ENCODE results near the gene SLC2A2.

GRCh38 chr3:170949211-170949610, 77.3 kb downstream of the SLC2A2 start:
- no peak for TF ChIP-seq CTCF (optimal IDR thresholded peaks at IDR 0.05 in 1 of 3, IDR thresholded peaks at IDR 0.05 in 1 of 3, conservative IDR thresholded peaks at IDR 0.05 in 1 of 3; ENCODE audit: extremely low read depth in 1 of 3, insufficient read depth in 2 of 3, low read length in 3 of 3)
- no peak for TF ChIP-seq EZH2 (IDR thresholded peaks at IDR 0.05; ENCODE audit: low read length)

Measured in keratinocyte (primary cell).